ENCODE results near the gene AKR1B15.

The AKR1B15 gene

DNA sequence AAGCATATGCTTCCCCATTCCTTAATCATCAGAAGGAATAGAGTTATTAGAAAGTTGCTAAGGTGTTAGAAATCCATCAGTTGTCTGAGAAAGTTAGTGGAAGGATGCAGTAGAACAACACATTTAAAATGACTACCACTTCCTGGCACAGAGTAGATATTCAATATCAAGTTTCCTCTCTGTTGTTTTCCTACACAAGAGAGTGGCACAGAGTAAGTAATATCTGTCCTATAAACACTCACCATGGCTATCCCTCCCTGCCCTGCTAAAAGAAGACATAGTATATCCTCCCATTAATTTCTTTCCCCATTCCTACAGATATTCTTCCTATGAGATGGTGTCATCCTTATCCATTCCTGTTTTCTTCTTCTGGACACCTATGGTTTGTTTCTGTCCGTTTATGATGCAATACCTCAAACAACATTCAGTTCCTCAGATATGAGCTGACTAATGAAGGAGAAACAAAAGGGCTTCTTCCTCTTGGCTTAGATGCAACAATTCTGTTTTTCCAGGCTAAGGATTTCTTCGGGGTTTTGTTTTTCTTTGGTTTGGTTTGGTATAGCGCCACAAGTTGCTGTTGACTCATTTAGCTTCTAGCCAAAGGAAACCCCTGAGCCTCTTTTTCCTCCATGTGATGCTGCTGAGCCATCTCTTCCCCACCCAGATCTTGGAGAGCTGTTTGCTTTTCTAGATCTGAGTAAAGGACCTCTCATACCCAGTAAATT is 64.9 kb downstream of the AKR1B15 start:
- peak; percentile 91 for DNase-seq (ENCODE audit: low read depth, low spot score)

GRCh38 chr7:134616611-134617010 is 67.7 kb downstream of the AKR1B15 start:
- DNase-seq (ENCODE audit: low read depth, low spot score), result no peak

DNA sequence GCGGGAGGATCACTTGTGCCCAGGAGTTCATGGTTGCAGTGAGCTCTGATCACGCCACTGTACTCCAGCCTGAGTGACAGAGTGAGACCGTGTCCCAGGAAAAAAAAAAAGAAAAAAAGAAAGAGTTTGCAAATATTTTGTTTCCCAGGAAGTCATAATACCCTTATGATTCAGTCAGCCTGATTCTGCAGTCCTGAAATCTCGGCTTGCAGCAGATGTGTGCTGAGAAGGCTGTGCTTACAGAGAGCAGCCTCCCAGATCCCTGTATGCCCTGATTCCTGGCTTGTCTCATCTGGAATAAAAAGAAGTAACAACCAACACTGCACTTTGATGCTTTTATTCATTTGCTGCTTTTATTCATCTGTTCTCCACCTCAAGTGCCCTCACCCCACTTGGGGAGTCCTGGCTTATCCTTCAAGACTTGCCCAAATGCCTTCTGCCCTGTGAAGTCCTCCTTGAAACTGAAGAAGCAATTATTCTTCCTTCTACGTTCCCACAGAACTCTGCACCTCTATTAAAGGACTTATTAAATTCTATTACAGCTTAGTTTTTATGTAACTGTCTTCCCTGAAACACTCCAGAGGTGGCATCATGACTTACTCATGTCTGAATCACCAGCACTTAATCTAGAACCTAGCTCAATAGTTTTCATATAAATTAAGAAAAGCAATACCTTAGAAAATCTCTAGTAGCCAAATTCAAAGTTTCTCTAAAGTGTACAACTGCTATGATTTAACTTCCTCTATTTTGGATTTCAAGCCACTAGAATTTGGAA is 70.0 kb downstream of the AKR1B15 start:
- DNase-seq (ENCODE audit: low read depth, low spot score), result no peak

DNA sequence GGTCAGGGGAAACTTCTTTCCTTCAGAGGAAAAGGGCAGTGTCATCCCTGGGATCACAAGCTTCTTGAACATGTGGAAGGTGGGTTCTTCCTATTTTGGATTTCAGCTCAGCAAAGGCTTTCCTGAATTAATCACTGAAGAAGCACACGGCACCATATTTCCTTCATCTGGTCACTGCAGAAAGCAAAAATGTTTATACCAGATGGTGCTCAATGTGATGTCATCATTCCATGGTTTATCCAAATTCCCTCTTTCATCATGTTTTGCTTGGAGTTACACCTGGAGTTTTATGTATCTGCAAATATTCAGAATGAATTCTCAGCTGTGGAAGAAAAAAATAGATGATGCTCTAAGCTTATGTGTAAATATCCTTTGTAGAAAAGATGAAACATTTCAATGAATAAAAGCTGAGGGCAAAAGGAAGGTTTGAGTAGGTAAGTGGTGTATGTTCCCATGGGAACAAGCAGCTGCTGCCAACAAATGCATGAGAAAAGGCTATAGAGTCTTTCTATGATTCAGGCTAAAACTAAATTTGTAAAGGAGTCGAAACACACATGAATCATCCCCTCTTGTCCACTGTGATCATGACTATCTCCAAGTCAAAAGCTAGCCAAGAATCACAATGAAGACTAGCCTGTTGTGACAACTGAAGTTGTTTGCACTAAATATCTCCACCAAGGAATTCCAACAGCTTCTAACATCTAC is 70.9 kb downstream of the AKR1B15 start:
- DNase-seq (ENCODE audit: low read depth, low spot score), result peak; percentile 65

GRCh38 chr7:134622303-134622995 is 73.5 kb downstream of the AKR1B15 start:
- no peak for DNase-seq (ENCODE audit: low read depth, low spot score)

- DNase-seq (ENCODE audit: low read depth, low spot score), result no peak
These were observed 74.3 kb downstream of the AKR1B15 start for GRCh38 chr7:134623193-134623592.

GRCh38 chr7:134625550-134625949 is 76.6 kb downstream of the AKR1B15 start:
- DNase-seq (ENCODE audit: low read depth, low spot score), result no peak

- no peak for DNase-seq (ENCODE audit: low read depth, low spot score)
These were observed 78.3 kb downstream of the AKR1B15 start for GRCh38 chr7:134627109-134627774.

DNA sequence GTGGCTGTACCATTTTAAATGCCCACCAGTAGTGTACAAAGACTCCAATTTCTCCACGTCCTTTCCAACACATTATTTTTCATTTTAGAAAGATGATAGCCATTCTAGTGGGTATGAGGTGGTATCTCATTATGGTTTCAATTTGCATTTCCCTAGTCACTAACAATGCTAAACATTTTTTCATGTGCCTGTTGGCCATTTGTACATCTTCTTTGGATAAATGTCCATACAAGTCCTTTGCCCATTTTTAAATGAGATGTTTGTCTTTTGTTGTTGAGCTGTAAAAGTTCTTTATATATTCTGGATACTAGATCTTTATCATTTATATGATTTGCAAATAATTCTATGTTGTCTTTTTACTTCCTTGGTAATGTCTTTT is 78.9 kb downstream of the AKR1B15 start:
- no peak for DNase-seq (ENCODE audit: low read depth, low spot score)

DNA sequence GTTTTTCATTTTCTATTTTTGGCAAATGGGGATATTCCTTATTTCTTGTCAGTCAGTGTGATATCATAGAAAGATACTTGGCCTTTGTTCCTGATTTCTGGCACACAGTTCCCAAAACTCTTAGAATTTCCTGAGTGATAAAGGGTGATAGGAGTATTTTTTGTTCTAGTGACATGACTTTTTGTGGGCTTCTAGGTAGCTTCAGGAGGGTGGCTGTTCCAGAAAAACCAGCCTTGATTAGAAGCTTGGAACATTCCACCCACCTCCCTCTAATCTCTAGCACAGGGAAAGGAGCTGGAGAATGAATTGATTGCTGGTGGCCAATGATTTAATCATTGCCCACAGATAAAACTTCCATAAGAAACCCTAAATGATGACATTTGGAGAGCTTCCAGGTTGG is 80.5 kb downstream of the AKR1B15 start:
- DNase-seq (ENCODE audit: low read depth, low spot score), result no peak

Measured in smooth muscle cell of the brain vasculature (primary cell).